K562 (cell line): ENCODE results near the gene MADD.

ENCODE experiments used
- ARID2 ChIP-seq: fragments of 450-650 bp; IDR thresholded peaks from 2 replicates; pipeline ENCODE4 v1.6.1; 2017; ENCODE audit warnings: antibody characterized with exemption, mild to moderate bottlenecking
- BCLAF1 ChIP-seq, 2 experiments: fragments of 450-650 bp in 1 of 2; IDR thresholded peaks; 2 replicates each; pipeline ENCODE4 v1.6.1; 2011 to 2017; ENCODE audit warnings: low read depth in 2 of 2, antibody characterized with exemption in 1 of 2, borderline replicate concordance in 1 of 2, low read length in 1 of 2, mild to moderate bottlenecking in 1 of 2, mixed read lengths in 1 of 2; ENCODE audit not compliant: control insufficient read depth in 1 of 2
- BHLHE40 ChIP-seq: IDR thresholded peaks from 2 replicates; pipeline ENCODE4 v1.6.1; 2011; ENCODE audit warnings: low read length, improper control_type of control experiment
- CC2D1A ChIP-seq: fragments of 450-650 bp; IDR thresholded peaks from 2 replicates; pipeline ENCODE4 v1.6.1; 2017; ENCODE audit warnings: mild to moderate bottlenecking
- CHD2 ChIP-seq: IDR thresholded peaks from 2 replicates; pipeline ENCODE4 v1.6.1; 2011; ENCODE audit warnings: low read depth, low read length
- CTCF ChIP-seq, 3 experiments: IDR thresholded peaks in 2 of 3; conservative IDR thresholded peaks in 1 of 3; 2 replicates each; pipeline ENCODE4 v1.5.1; 2011 to 2012; ENCODE audit warnings: low read length in 3 of 3, mild to moderate bottlenecking in 3 of 3, control low read depth in 2 of 3, improper control_type of control experiment in 1 of 3, inconsistent platforms in 1 of 3, low read depth in 1 of 3, mixed read lengths in 1 of 3, moderate library complexity in 1 of 3; ENCODE audit not compliant: insufficient read depth in 2 of 3
- CUX1 ChIP-seq: fragments of 200-800 bp; sonication (Bioruptor generic); IDR thresholded peaks from 2 replicates; pipeline ENCODE4 v1.6.1; 2016; ENCODE audit warnings: missing genetic modification characterization, missing compliant biosample characterization
- E4F1 ChIP-seq: fragments of 250-450 bp; sonication (Bioruptor Pico); IDR thresholded peaks from 2 replicates; pipeline ENCODE4 v1.5.0; 2021; ENCODE audit warnings: mild to moderate bottlenecking, borderline replicate concordance
- FOXA1 ChIP-seq: fragments of 450-650 bp; IDR thresholded peaks from 2 replicates; pipeline ENCODE4 v1.6.1; 2016; ENCODE audit warnings: mild to moderate bottlenecking, borderline replicate concordance
- MLLT1 ChIP-seq, 2 experiments: fragments of 450-650 bp; IDR thresholded peaks; 2 replicates each; pipeline ENCODE4 v1.6.1; 2016
- NR0B1 ChIP-seq: fragments of 450-650 bp; IDR thresholded peaks from one replicate; pipeline ENCODE4 v1.6.1; 2018; ENCODE audit warnings: mild to moderate bottlenecking, moderate library complexity; ENCODE audit not compliant: partially characterized antibody
- SMARCA4 ChIP-seq: fragments of 450-650 bp; IDR thresholded peaks from 2 replicates; pipeline ENCODE4 v1.6.1; 2016
- TAF1 ChIP-seq: IDR thresholded peaks from 2 replicates; pipeline ENCODE4 v1.6.1; 2011; ENCODE audit warnings: mild to moderate bottlenecking, low read length, moderate library complexity; ENCODE audit not compliant: insufficient read depth, control insufficient read depth, severe bottlenecking; ENCODE audit errors: extremely low read depth
- ZNF146 ChIP-seq: IDR thresholded peaks from one replicate; pipeline ENCODE4 v1.6.1; 2018; ENCODE audit warnings: missing compliant biosample characterization; ENCODE audit not compliant: unreplicated experiment

GRCh38 chr11:47348859-47349258 lies 78.9 kb downstream of the MADD start:
- TF ChIP-seq CHD2 (no peak), CTCF (IDR thresholded peaks at IDR 0.05 in 2 of 3, conservative IDR thresholded peaks at IDR 0.05 in 1 of 3; ENCODE audit: insufficient read depth in 2 of 3, low read depth in 1 of 3, low read length in 3 of 3) (peak; percentile 30 to 62 (median 54); a peak in 4 of 6 replicates), CUX1 (CRISPR knock-in tag) (no peak), E4F1 (CRISPR knock-in tag) (no peak), BHLHE40 (no peak), FOXA1 (no peak), BCLAF1 (IDR thresholded peaks at IDR 0.05; ENCODE audit: borderline replicate concordance in 1 of 2, control insufficient read depth in 1 of 2, low read depth in 2 of 2, low read length in 1 of 2) (no peak), NR0B1 (no peak), CC2D1A (no peak), ARID2 (no peak), ZNF146 (CRISPR knock-in tag) (no peak), MLLT1 (IDR thresholded peaks at IDR 0.05) (no peak), SMARCA4 (no peak), TAF1 (no peak)
